HG02759 (cell line): ENCODE data around the gene FAM241B.

ENCODE experiments used
- ATAC-seq: cut with Tn5 transposase; IDR thresholded peaks from one replicate; pipeline ENCODE4 v1.9.1; 2021; ENCODE audit warnings: mild to moderate bottlenecking, moderate library complexity; ENCODE audit not compliant: unreplicated experiment

Gene FAM241B

DNA sequence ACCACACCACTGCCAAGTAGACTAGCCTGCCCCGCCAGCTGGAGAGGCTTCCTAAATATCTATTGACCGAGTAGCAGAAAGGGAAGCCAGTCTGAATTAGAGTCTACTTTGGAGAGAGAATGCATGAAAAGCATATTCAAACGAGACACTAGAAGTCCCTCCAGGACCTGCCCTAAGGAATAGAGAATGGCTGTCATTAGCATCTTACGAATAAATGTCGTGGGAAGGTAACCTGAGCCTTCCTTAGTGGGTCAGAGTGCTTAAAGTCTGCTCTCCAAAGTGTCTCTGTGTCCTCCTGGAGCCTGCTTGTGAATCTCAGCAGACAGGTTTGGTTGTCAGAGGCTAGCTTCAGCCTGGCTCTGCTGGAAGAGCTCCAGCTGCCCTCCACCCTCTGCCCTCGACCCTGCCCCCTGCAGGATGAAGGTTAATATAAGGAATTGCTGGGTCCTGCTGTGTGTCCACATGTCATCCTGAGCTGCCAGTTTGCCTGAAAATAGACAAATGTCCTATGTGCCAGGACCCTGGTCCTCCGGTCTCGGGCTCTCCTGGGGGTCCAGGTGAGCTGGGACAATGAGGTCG, 33.4 kb downstream of the FAM241B start:
- ATAC-seq: no peak

DNA sequence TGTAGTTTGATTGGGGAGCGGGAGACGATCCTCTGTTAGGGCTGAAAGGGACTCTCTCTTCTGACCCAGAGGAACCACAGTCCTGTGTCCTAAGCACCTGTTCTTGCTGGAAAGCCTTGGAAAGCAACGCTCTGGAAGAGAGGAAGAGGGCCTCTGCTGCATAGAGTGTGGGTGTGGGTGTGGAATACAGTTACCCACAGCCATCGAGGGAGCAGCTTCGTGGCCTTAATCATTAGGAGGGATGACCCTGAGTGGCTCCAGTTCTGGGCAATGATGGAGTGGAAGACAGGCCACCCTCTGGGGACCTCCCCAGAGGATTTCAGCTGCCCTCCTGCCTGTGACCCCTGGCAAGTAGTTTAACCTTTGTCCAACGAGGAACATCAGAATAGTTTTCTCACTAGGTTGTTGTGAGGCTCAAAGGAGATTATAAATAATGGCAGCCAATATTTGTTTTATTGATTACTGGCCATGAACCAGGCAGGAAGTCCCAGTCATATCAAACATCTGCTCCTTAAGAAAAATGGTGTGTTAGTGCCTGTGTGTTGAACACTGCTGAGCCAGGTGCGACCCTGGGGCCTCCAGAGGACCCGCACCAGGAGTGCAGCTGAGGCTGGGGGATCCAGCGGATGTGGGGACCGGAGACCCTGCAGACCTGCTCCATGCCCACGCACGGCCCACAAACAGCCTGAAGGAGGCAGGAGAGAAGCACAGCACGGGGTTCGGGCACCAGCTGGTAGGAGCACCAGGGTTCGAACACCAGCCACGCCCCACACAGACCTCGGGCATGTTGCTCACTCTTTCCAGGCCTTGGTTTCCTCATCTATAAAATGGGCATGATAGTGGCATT, 35.6 kb downstream of the FAM241B start:
- no peak for ATAC-seq

DNA sequence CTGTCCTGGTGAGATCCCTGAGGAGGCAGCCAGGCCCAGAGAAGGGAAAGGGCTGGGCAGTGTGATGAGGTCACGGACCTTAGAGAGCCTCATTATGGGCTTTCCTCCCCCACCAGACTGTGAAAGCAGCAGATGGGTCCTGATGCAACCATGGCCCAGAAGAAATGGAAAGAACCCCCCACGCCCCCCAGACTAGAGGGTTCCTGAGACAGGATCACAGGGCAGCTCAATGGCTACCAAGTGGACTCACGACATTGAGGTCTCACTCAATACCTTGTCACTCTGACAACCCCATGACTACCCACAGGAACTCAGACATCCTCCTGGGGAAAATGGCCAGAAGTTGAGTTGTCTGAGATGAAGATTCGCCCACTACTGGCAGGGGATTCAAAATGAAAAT, 36.7 kb downstream of the FAM241B start:
- no peak for ATAC-seq

DNA sequence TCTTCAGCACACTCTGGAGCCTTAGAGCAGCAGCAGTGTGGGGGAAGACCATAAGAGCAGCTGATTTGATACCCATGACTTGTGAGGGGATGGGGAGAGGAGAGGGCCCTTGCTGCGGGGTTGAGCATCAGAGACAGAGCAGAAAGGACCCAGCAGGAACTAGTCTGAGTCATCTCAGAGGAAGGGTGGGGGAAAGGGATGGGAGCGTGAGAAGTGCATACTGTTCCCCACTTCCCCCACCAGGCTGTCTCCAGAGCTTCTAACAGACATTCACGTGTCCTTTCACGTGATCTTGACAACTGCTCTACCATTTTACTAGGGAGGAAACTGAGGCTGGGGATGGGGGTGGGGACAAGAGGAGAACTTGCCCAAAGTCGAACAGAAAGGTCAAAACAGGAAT, 38.7 kb downstream of the FAM241B start:
- no peak for ATAC-seq

DNA sequence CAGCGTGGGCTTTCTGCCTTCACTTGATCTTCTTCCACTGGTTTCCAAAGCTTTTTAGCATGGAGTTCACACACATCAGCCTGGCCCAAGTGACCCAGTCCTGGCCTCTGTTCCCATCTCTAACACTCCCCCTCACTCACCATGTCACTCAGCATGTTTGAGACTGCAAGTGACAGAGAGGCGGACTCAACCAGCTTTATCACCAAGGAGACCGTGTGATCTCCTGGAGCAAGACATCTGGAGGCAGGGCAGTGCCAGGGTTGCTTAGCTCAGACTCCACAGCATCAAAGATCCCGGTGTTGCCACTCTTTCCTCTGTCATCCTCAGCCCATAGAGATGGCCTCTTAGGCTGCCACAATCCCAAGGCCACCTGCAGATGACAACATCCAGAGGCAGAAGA, 39.4 kb downstream of the FAM241B start:
- no peak for ATAC-seq

DNA sequence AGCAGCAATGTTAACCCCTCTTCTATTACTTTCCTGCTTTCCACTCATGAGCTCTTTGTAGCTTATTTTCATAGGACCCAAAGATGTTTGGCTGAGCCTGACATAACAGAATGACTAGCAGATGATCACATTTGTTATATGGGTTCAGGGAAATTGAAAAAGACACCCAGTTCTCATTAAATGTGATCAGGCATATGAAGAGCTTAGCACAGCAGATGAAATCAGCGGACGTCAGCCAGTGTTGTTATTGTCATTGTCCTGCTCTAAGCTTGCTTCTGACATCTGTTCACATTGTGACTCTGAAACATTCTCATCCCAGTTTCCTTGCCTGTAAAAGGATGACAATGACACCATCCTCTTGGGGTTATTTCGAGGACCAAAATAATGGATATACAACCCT, 43.5 kb downstream of the FAM241B start:
- ATAC-seq: no peak

DNA sequence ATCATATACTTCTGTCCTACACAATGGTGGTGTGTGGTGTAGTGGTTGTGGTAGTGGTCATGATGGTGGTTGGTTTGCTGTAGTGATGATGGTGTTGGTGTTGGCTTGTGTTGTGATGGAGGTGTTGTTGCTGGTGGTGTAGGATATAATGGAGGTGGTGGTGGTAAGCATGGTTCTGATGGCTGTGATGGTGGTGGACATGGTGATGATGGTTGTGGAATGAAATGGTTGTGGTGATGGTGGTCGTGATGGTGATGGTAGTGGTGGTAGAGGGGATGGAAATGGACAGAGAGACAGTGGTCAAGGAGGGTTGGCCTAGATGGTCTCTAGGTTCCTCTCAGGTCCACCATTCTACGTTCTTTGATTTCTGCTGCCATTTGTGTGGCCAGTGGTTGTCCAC, 44.7 kb downstream of the FAM241B start:
- no peak for ATAC-seq

DNA sequence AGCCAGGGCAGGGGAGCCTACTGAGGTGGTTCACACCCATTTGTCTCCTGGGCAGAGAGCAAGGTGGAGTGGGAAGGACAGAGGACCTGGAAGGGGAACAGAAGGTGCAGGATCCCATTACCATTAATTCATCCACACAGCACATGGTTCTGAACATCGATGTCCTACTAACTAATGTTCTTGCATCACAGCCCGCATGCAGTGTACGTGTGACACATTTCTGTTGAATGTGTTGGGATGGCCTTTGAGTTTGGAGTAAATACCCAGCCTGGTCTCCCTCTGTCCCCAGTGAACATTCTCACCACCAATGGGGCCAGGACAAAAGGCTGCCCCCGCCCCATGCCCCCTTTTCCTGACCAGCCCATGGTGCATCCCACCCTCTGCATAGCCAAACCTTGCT, 46.3 kb downstream of the FAM241B start:
- ATAC-seq: no peak

DNA sequence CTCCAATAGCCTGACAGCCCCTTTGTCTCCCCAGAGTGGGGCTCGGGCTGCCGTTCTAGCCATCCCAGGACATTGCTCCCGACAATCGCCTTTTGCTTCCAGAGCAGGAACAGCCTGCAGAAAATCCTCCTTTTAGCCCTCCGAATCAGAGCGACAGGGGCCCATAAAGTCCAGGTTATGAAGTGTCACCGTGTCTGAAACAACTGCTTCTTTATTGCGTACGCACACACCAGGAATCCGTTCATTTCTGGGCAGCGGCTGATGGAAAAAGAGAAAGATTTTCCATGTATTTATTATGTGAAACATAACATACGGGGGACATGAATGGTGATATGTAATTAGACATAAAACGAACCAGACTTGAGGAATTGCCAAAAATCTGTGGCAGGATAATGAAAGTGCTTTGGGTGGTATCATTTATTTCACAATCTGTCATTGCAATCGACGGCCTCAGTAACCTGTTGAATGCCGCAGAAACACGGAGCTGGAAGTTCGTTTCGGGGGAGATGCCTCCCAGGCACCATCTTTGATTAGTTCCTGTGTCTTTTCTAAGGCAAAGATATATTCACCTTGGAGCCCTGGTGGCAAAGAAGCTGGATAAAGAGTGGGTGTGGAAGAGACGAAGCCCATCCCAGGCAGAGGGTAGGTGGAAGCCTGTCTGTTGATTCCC, 48.1 kb downstream of the FAM241B start:
- no peak for ATAC-seq

DNA sequence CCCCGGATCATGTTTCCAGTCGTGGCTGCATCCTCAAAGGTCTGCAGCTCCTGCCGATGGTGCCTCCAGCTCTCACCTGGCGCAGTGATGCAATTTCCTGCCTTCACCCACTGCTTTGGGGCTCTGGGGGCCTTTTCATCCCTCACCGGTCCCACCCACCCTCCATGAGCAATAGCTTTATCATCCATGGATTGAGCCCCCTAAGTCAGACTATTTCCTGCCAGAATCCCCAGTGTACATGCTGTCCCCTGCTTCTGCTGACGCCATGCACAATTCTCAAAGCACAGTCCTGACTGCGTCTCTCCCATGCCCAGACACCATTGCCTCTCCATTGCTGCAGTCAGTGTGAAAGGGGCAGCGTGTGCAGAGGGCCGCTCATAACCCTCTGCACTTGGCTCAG, 49.7 kb downstream of the FAM241B start:
- no peak for ATAC-seq

DNA sequence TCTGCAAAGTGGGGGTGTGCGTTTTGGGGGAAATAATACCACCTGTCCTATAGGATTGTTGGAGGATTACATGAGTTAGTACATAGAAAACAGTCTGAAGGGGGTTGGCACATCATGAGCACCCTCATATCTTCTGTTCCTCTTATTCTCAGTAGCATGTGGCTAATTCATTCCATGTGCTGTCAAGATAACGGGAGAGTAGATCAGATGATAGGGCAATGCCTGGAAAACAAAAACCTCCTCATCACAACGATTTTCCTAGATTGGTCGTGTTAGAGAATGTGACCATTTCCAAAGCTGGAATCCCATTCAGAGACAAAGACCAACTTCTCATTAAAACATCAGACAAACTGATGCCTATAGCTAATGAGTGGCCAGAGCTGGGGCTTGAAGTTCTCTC, 50.6 kb downstream of the FAM241B start:
- ATAC-seq: no peak

DNA sequence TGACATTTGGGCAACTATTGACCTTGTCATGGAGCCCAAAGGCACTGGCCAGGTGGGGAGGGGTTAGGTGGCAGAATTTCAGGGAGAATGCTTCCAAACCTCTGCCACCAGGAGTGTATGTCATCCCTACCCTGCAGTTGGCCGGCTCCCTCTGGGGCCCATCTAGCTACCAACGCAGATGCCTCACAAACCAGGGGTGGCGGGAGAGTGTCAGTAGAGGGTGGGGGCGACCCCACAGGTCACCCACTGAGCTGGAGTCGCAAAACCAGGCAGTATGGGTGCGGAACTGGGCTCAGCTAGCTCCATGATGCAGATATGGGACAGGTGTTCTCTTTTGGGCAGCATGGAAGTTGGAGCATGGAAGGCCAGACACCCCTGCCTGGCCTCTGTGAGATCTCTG, 51.4 kb downstream of the FAM241B start:
- ATAC-seq: no peak

DNA sequence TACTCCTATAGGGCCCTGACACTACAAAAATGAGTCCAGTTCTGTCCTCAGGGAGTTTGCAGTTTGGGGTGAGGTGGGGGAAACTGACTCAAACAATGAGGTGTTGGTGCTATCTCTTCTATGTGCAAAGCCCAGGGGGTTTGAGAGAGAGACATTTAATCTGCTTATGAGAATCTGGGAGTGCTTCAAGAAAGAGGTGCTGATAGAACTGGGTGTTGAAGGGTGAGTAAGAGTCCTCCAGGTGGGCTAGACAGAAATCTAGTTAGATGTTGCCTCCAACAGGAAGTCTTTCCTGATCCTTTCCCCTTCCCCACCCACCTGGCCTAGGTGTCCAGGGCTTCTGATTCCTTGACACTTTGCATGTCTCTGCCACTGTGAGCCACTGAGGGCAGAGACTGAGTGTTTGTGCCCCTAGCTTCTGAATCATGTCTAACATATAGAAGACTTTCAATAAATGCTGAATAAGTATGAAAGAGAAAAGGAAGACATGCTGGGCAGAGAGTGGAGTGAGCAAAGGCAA, 53.0 kb downstream of the FAM241B start:
- ATAC-seq: no peak
